GM23338 (cell line): ENCODE results near the gene STAM2. TPM values are rescaled to one million over a fixed set of nuclear protein-coding genes. Genes with fewer than 3 reads are reported as not detected.

ENCODE experiments used
- ATAC-seq: fragments of 200-7000 bp; cut with Tn5 transposase; 3 replicates; pipeline ENCODE4 v1.9.1; 2020
- DNase-seq: peaks from one replicate; pipeline ENCODE4 v3.0.0-alpha.2; 2015; ENCODE audit warnings: low spot score
- H2AFZ ChIP-seq: fragments of 200-600 bp; sonication (generic); 2 replicates; pipeline ENCODE4 v1.8.0; 2016; ENCODE audit warnings: antibody characterized with exemption, mild to moderate bottlenecking, moderate library complexity
- H3F3A ChIP-seq: fragments of 200-600 bp; sonication (generic); replicated peaks from 2 replicates; pipeline ENCODE4 v1.8.0; 2017; ENCODE audit warnings: antibody characterized with exemption, mixed run types, low read depth
- H3K27ac ChIP-seq: fragments of 200-600 bp; sonication (generic); 2 replicates; pipeline ENCODE4 v1.6.1; 2016; ENCODE audit warnings: low read depth
- H3K27me3 ChIP-seq: fragments of 200-600 bp; sonication (generic); 2 replicates; pipeline ENCODE4 v1.8.0; 2016; ENCODE audit warnings: mild to moderate bottlenecking, mixed run types, moderate library complexity; ENCODE audit not compliant: insufficient read depth
- H3K36me3 ChIP-seq: fragments of 200-600 bp; sonication (generic); 2 replicates; pipeline ENCODE4 v1.8.0; 2016; ENCODE audit warnings: mild to moderate bottlenecking; ENCODE audit not compliant: insufficient read depth
- H3K4me1 ChIP-seq: fragments of 200-600 bp; sonication (generic); 2 replicates; pipeline ENCODE4 v1.8.0; 2016; ENCODE audit warnings: mild to moderate bottlenecking, moderate library complexity; ENCODE audit not compliant: insufficient read depth
- H3K4me2 ChIP-seq: fragments of 200-600 bp; sonication (generic); 2 replicates; pipeline ENCODE4 v1.7.1; 2017; ENCODE audit warnings: mixed run types
- H3K4me3 ChIP-seq: fragments of 200-600 bp; sonication (generic); 2 replicates; pipeline ENCODE4 v1.6.1; 2016; ENCODE audit warnings: mixed run types
- H3K79me2 ChIP-seq: fragments of 200-600 bp; sonication (generic); replicated peaks from 2 replicates; pipeline ENCODE4 v1.8.0; 2017; ENCODE audit warnings: mild to moderate bottlenecking; ENCODE audit not compliant: insufficient read depth
- H3K9me2 ChIP-seq: fragments of 200-600 bp; sonication (generic); 2 replicates; pipeline ENCODE4 v1.8.0; 2017; ENCODE audit not compliant: insufficient read depth
- H4K20me1 ChIP-seq: fragments of 200-600 bp; sonication (generic); replicated peaks from 2 replicates; pipeline ENCODE4 v1.8.0; 2017; ENCODE audit warnings: mild to moderate bottlenecking; ENCODE audit not compliant: insufficient read depth
- H3K27ac Mint-ChIP-seq: 2 replicates; pipeline ENCODE4 v1.8.0; 2020; ENCODE audit warnings: inconsistent platforms, mild to moderate bottlenecking, moderate library complexity, mixed read lengths
- H3K27me3 Mint-ChIP-seq: 3 replicates; pipeline ENCODE4 v1.8.0; 2022; ENCODE audit warnings: low read depth, mild to moderate bottlenecking, moderate library complexity, mixed read lengths, inconsistent platforms; ENCODE audit not compliant: insufficient read depth, poor library complexity
- H3K36me3 Mint-ChIP-seq: 3 replicates; pipeline ENCODE4 v1.8.0; 2021; ENCODE audit warnings: low read depth, mild to moderate bottlenecking, inconsistent platforms, moderate library complexity, mixed read lengths
- H3K4me1 Mint-ChIP-seq: 3 replicates; pipeline ENCODE4 v1.8.0; 2020; ENCODE audit warnings: mild to moderate bottlenecking, inconsistent platforms, mixed read lengths
- H3K4me3 Mint-ChIP-seq: 3 replicates; pipeline ENCODE4 v1.8.0; 2021; ENCODE audit warnings: moderate library complexity, mild to moderate bottlenecking, inconsistent platforms, mixed read lengths
- H3K9me3 Mint-ChIP-seq: 3 replicates; pipeline ENCODE4 v1.8.0; 2020; ENCODE audit warnings: moderate library complexity, mild to moderate bottlenecking, inconsistent platforms, mixed read lengths
- CTCF ChIP-seq, 2 experiments: fragments of 200-600 bp in 1 of 2; sonication (generic) in 1 of 2; conservative IDR thresholded peaks; 2 replicates each; pipeline versions ENCODE4 v1.5.1 to v1.6.1; 2016 to 2017; ENCODE audit warnings: antibody characterized with exemption in 2 of 2, low read depth in 2 of 2, mild to moderate bottlenecking in 2 of 2, moderate library complexity in 1 of 2
- ETS1 ChIP-seq: IDR thresholded peaks from 2 replicates; pipeline ENCODE4 v1.6.1; 2016; ENCODE audit warnings: antibody characterized with exemption
- EZH2 ChIP-seq: fragments of 200-600 bp; sonication (generic); IDR thresholded peaks from one replicate; pipeline ENCODE4 v1.8.0; 2017; ENCODE audit warnings: antibody characterized with exemption, mild to moderate bottlenecking, low read depth; ENCODE audit not compliant: unreplicated experiment
- EZH2phosphoT487 ChIP-seq: fragments of 200-600 bp; sonication (generic); IDR thresholded peaks from one replicate; pipeline ENCODE4 v1.8.1; 2018; ENCODE audit warnings: antibody characterized with exemption; ENCODE audit not compliant: unreplicated experiment
- JUNB ChIP-seq: IDR thresholded peaks from one replicate; pipeline ENCODE4 v1.6.1; 2016; ENCODE audit warnings: antibody characterized with exemption; ENCODE audit not compliant: unreplicated experiment
- NANOG ChIP-seq: IDR thresholded peaks from 2 replicates; pipeline ENCODE4 v1.6.1; 2016; ENCODE audit warnings: antibody characterized with exemption, borderline replicate concordance
- POLR2AphosphoS5 ChIP-seq: IDR thresholded peaks from 2 replicates; pipeline ENCODE4 v1.6.1; 2016; ENCODE audit warnings: antibody characterized with exemption, low read depth
- STAT1 ChIP-seq: IDR thresholded peaks from one replicate; pipeline ENCODE4 v1.6.1; 2016; ENCODE audit warnings: antibody characterized with exemption; ENCODE audit not compliant: unreplicated experiment
- ZNF114 ChIP-seq: fragments of 250-450 bp; sonication (Bioruptor Pico); IDR thresholded peaks from 2 replicates; pipeline ENCODE4 v1.5.0; 2020; ENCODE audit warnings: mild to moderate bottlenecking, moderate library complexity
- ZNF331 ChIP-seq: fragments of 250-450 bp; sonication (Bioruptor Pico); IDR thresholded peaks from 2 replicates; pipeline ENCODE4 v1.5.0; 2020; ENCODE audit warnings: low read depth, mild to moderate bottlenecking, moderate library complexity
- ZNF462 ChIP-seq: fragments of 250-450 bp; sonication (Bioruptor Pico); IDR thresholded peaks from 2 replicates; pipeline ENCODE4 v1.5.0; 2020; ENCODE audit warnings: mild to moderate bottlenecking, moderate library complexity
- polyA plus RNA-seq: library from polyadenylated mRNA; unstranded; fragments of >200 nt; fragmentation: Nextera tagmentation; extraction: Ambion mirVana; gene quantifications from 2 replicates; pipeline ENCODE4 v1.2.1, GENCODE V29; 2016
- total RNA-seq: library from RNA; depleted of rRNA; stranded (reverse); fragments of >200 nt; shearing (Covaris generic); gene quantifications from 2 replicates; pipeline ENCODE4 v1.2.3, GENCODE V29; 2014

The STAM2 gene
- total and polyA plus RNA-seq, 2 experiments from 2014 or later: 4.6 to 18.2 TPM

- Histone ChIP-seq H3K4me2 (no peak overlapping the region), H3K36me3 (no peaks in the 10 kb centered on the region), H3F3A (no peaks in the 10 kb centered on the region), H3K27ac (no peak overlapping the region), H3K27me3 (no peaks in the 10 kb centered on the region), H3K4me1 (no peaks in the 10 kb centered on the region), H4K20me1 (no peaks in the 10 kb centered on the region), H2AFZ (no peak overlapping the region), H3K4me3 (no peak overlapping the region), H3K79me2 (no peaks in the 10 kb centered on the region), H3K9me2 (no peaks in the 10 kb centered on the region)
- ATAC-seq (no peak), DNase-seq (no peak)
- no peak overlapping the region for H3K27ac Mint-ChIP-seq
- H3K4me3 Mint-ChIP-seq: no peak overlapping the region
- H3K4me1 Mint-ChIP-seq: 0 out of 3 replicates have a peak, but pooled peaks cover 4% of the 10 kb centered on the region
- H3K36me3 Mint-ChIP-seq: no peaks in the 10 kb centered on the region
- no peak for TF ChIP-seq ZNF462 (CRISPR knock-in tag)
- TF ChIP-seq EZH2phosphoT487: no peak
- TF ChIP-seq JUNB: no peak
- TF ChIP-seq ZNF114 (CRISPR knock-in tag): no peak
- TF ChIP-seq STAT1: no peak
- TF ChIP-seq NANOG: no peak
- no peak for TF ChIP-seq CTCF (conservative IDR thresholded peaks at IDR 0.05; ENCODE audit: low read depth in 2 of 2)
- no peak for TF ChIP-seq EZH2
- no peak for TF ChIP-seq ETS1
- TF ChIP-seq POLR2AphosphoS5: no peak
- TF ChIP-seq ZNF331: no peak
- H3K9me3 Mint-ChIP-seq: no peaks in the 10 kb centered on the region; the same call in 2 of the 3 replicates
- H3K27me3 Mint-ChIP-seq: no peaks in the 10 kb centered on the region
Measured at GRCh38 chr2:152223977-152224376, 48.4 kb upstream of the STAM2 start.
